CMK (cell line): ENCODE data around the gene SLC13A3.

Experiments used
- DNase-seq: peaks from one replicate; pipeline ENCODE4 v3.0.0-alpha.2; 2010; ENCODE audit warnings: low read depth

The SLC13A3 gene

GRCh38 chr20:46555370-46555956, 95.8 kb downstream of the SLC13A3 start:
- no peak for DNase-seq

GRCh38 chr20:46554828-46555227, 96.4 kb downstream of the SLC13A3 start:
- no peak for DNase-seq

GRCh38 chr20:46553926-46554325, 97.3 kb downstream of the SLC13A3 start:
- DNase-seq = no peak

- peak; percentile 36 for DNase-seq
These were observed 98.5 kb downstream of the SLC13A3 start for GRCh38 chr20:46552460-46553420.

GRCh38 chr20:46551522-46552381, 99.5 kb downstream of the SLC13A3 start:
- DNase-seq = no peak

GRCh38 chr20:46550461-46550860, 100.8 kb downstream of the SLC13A3 start, which contains the start of gene OCSTAMP:
Gene OCSTAMP, minus strand, starts transcription at chr20:46550654. Its CDS starts 94 bp downstream, at chr20:46550560.
- DNase-seq = no peak

GRCh38 chr20:46549188-46549972, 101.9 kb downstream of the SLC13A3 start:
- DNase-seq = no peak

GRCh38 chr20:46548688-46549087, 102.6 kb downstream of the SLC13A3 start:
- DNase-seq = no peak

- no peak for DNase-seq
These were observed 103.3 kb downstream of the SLC13A3 start for GRCh38 chr20:46547995-46548394.

GRCh38 chr20:46546936-46547335, 104.3 kb downstream of the SLC13A3 start:
- no peak for DNase-seq

GRCh38 chr20:46546298-46546697, 105.0 kb downstream of the SLC13A3 start:
- no peak for DNase-seq

- DNase-seq = no peak
These were observed 105.5 kb downstream of the SLC13A3 start for GRCh38 chr20:46545827-46546138.

- DNase-seq = no peak
These were observed 106.0 kb downstream of the SLC13A3 start for GRCh38 chr20:46545077-46545826.

GRCh38 chr20:46544576-46544975, 106.7 kb downstream of the SLC13A3 start:
- DNase-seq = no peak

- no peak for DNase-seq
These were observed 107.3 kb downstream of the SLC13A3 start for GRCh38 chr20:46543959-46544358.

- no peak for DNase-seq
These were observed 108.2 kb downstream of the SLC13A3 start for GRCh38 chr20:46543033-46543432.

GRCh38 chr20:46541229-46541935, 109.9 kb downstream of the SLC13A3 start:
- no peak for DNase-seq

GRCh38 chr20:46539113-46539512, 112.1 kb downstream of the SLC13A3 start:
- no peak for DNase-seq

GRCh38 chr20:46530640-46531039, 120.6 kb downstream of the SLC13A3 start:
- DNase-seq = no peak

- no peak for DNase-seq
These were observed 127.4 kb downstream of the SLC13A3 start for GRCh38 chr20:46523696-46524328.
